Placental epithelial cell (primary cell): ENCODE measurements around the gene P2RX7. TPM values are rescaled to one million over a fixed set of nuclear protein-coding genes. Genes with fewer than 3 reads are reported as not detected.
A peak's percentile ranks its signal among the peaks of the same experiment; 100 is the strongest.

Experiments used
- small RNA-seq: library from RNA; depleted of rRNA; stranded (forward); fragments of <200 nt; gene quantifications from one replicate; pipeline ENCODE3, GENCODE V24; 2012
- total RNA-seq: library from RNA; depleted of rRNA; stranded (reverse); fragments of >200 nt; gene quantifications from 2 replicates; pipeline ENCODE4 v1.2.3, GENCODE V29; 2012

Gene P2RX7
- total RNA-seq: under 0.01 TPM in 1 of 2 replicates, not detected in the other

GRCh38 chr12:121132601-121133481 lies at the start of gene P2RX7:
TSS of gene P2RX7 (plus strand) at chr12:121132876. CDS start at chr12:121132971, 95 bp downstream.

GRCh38 chr12:121209624-121210572 lies 77.2 kb downstream of the P2RX7 start, which contains the start of gene P2RX4:
TSS of gene P2RX4 (plus strand) at chr12:121210129. CDS start at chr12:121210165, 36 bp downstream.

Small RNA genes within 50 kb of the gene (small RNA-seq; reads per million reads assigned to genes)
- gene AC079602.1 (not detected), gene RF00156 (0.83 reads per million, percentile 49 among the genes with 10 or more reads in this experiment), gene Z98941.1 (not detected)

Other genes starting within 250 kb of the P2RX7 start
- 7.1 and 11.7 TPM in 2 replicates for gene SPPL3, start 228.5 kb upstream of the P2RX7 start, total RNA-seq
- not detected in 2 replicates for gene HNF1A, start 154.3 kb upstream of the P2RX7 start, total RNA-seq
- 8.5 and 9.8 TPM in 2 replicates for gene C12orf43, start 116.4 kb upstream of the P2RX7 start, total RNA-seq
- gene OASL, start 93.6 kb upstream of the P2RX7 start, total RNA-seq: not detected in 2 replicates
- gene P2RX4, start 77.3 kb downstream of the P2RX7 start, total RNA-seq: 9.4 and 15.8 TPM in 2 replicates
- gene CAMKK2, start 163.8 kb downstream of the P2RX7 start, total RNA-seq: 16.5 and 17.4 TPM in 2 replicates
- gene ANAPC5, start 219.5 kb downstream of the P2RX7 start, total RNA-seq: 171 and 177 TPM in 2 replicates